ENCODE results near the gene ONECUT2. TPM values are rescaled to one million over a fixed set of nuclear protein-coding genes. Genes with fewer than 3 reads are reported as not detected.

The ONECUT2 gene
- polyA plus RNA-seq, 1 experiment, result not detected

DNA sequence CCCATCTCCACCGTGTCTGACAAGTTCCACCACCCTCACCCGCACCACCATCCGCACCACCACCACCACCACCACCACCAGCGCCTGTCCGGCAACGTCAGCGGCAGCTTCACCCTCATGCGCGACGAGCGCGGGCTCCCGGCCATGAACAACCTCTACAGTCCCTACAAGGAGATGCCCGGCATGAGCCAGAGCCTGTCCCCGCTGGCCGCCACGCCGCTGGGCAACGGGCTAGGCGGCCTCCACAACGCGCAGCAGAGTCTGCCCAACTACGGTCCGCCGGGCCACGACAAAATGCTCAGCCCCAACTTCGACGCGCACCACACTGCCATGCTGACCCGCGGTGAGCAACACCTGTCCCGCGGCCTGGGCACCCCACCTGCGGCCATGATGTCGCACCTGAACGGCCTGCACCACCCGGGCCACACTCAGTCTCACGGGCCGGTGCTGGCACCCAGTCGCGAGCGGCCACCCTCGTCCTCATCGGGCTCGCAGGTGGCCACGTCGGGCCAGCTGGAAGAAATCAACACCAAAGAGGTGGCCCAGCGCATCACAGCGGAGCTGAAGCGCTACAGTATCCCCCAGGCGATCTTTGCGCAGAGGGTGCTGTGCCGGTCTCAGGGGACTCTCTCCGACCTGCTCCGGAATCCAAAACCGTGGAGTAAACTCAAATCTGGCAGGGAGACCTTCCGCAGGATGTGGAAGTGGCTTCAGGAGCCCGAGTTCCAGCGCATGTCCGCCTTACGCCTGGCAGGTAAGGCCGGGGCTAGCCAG lies 1.2 kb downstream of the ONECUT2 start:
- ChIA-PET CTCF (no interaction called here), POLR2A (no interaction called here)
- DNase-seq (ENCODE audit: low read depth), result no peak
- TF ChIP-seq, protein P1, sequence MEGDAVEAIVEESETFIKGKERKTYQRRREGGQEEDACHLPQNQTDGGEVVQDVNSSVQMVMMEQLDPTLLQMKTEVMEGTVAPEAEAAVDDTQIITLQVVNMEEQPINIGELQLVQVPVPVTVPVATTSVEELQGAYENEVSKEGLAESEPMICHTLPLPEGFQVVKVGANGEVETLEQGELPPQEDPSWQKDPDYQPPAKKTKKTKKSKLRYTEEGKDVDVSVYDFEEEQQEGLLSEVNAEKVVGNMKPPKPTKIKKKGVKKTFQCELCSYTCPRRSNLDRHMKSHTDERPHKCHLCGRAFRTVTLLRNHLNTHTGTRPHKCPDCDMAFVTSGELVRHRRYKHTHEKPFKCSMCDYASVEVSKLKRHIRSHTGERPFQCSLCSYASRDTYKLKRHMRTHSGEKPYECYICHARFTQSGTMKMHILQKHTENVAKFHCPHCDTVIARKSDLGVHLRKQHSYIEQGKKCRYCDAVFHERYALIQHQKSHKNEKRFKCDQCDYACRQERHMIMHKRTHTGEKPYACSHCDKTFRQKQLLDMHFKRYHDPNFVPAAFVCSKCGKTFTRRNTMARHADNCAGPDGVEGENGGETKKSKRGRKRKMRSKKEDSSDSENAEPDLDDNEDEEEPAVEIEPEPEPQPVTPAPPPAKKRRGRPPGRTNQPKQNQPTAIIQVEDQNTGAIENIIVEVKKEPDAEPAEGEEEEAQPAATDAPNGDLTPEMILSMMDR (IDR thresholded peaks at IDR 0.05; ENCODE audit: insufficient read depth, low read depth, low read length), result no peak
- peaks cover 67% of the 10 kb centered on the region for H3K27me3 ChIP-seq (ENCODE audit: control insufficient read depth, insufficient read depth, low read length)
- no peaks in the 10 kb centered on the region for H3K36me3 ChIP-seq (ENCODE audit: control insufficient read depth, insufficient read depth, low read length)
- H3K4me3 ChIP-seq (ENCODE audit: low read depth, low read length), result no peak overlapping the region

DNA sequence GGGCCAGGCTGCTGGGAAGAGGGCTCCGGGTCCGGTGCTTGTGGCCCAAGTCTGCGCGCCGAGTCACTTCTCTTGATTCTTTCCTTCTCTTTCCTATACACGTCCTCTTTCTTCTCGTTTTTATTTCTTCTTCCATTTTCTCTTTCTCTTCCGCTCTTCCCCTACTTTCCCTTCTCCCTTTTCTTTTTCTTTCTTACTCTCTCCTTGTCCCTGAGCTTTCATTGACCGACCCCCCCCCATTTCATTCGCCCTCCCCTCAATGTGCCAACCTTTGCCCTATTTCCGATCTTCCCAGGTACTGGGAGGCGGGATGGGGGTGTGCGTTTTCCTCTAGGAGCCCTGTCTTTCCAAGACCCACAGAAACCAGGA lies 1.8 kb downstream of the ONECUT2 start:
- POLR2A ChIA-PET, result no interaction called here
- no peak overlapping the region for H3K4me3 ChIP-seq (ENCODE audit: low read depth, low read length)

DNA sequence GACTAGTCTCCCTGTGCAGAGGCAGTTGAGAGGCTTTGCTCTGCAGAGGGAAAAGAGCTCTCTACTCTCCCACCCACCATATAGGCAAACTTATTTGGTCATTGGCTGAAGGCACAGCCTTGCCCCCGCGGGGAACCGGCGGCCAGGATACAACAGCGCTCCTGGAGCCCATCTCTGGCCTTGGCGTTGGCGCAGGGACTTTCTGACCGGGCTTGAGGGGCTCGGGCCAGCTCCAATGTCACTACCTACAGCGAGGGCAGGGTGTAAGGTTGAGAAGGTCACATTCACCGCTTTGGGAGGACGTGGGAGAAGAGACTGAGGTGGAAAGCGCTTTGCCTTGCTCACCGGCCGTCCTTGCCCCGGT lies 2.2 kb downstream of the ONECUT2 start:
- TF ChIP-seq, protein P1 (IDR thresholded peaks at IDR 0.05; ENCODE audit: insufficient read depth, low read depth, low read length), result no peak
- ChIA-PET CTCF (interaction anchor here (1.1 kb wide), 1 partner anchor 16 kb away, joined by 3 read pairs; no protein-coding TSS in a partner anchor), POLR2A (no interaction called here)
- no peak overlapping the region for H3K4me3 ChIP-seq (ENCODE audit: low read depth, low read length)
- no peaks in the 10 kb centered on the region for H3K36me3 ChIP-seq (ENCODE audit: control insufficient read depth, insufficient read depth, low read length)
- H3K27me3 ChIP-seq (ENCODE audit: control insufficient read depth, insufficient read depth, low read length), result peaks cover 67% of the 10 kb centered on the region
- no peak for DNase-seq (ENCODE audit: low read depth)

More for the DNA sequence above, 1.8 kb downstream of the ONECUT2 start:
- Histone ChIP-seq H3K27me3 (ENCODE audit: control insufficient read depth, insufficient read depth, low read length) (peaks cover 65% of the 10 kb centered on the region), H3K36me3 (ENCODE audit: control insufficient read depth, insufficient read depth, low read length) (no peaks in the 10 kb centered on the region)
- CTCF ChIA-PET, result interaction anchor here (1.1 kb wide), 1 partner anchor 16 kb away, joined by 3 read pairs; no protein-coding TSS in a partner anchor
- TF ChIP-seq, protein P1 (IDR thresholded peaks at IDR 0.05; ENCODE audit: insufficient read depth, low read depth, low read length), result no peak
- DNase-seq (ENCODE audit: low read depth), result no peak

DNA sequence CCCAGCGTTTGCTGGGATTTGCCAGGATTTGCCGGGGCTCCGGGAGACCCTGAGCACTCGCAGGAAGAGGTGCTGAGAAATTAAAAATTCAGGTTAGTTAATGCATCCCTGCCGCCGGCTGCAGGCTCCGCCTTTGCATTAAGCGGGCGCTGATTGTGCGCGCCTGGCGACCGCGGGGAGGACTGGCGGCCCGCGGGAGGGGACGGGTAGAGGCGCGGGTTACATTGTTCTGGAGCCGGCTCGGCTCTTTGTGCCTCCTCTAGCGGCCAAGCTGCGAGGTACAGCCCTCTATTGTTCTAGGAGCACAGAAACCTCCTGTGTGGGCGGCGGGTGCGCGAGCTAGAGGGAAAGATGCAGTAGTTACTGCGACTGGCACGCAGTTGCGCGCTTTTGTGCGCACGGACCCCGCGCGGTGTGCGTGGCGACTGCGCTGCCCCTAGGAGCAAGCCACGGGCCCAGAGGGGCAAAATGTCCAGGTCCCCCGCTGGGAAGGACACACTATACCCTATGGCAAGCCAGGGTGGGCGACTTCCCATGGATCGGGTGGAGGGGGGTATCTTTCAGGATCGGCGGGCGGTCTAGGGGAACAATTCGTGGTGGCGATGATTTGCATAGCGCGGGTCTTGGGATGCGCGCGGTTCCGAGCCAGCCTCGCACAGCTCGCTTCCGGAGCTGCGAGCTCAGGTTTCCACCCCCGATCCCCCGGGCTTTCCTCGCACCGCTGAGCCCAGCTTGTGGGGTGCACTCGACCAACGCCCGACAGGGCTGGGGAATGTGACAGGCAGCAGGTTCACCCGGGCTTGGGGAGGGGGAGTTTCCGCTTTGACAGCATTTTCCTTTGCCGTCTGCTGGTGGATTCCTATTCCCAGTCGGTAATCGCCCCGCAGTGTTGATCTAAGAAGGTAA lies 2.8 kb downstream of the ONECUT2 start:
- TF ChIP-seq, protein P1 (IDR thresholded peaks at IDR 0.05; ENCODE audit: insufficient read depth, low read depth, low read length), result peak; percentile 69
- no peaks in the 10 kb centered on the region for H3K36me3 ChIP-seq (ENCODE audit: control insufficient read depth, insufficient read depth, low read length)
- DNase-seq (ENCODE audit: low read depth), result no peak
- CTCF ChIA-PET, result interaction anchor here (1.1 kb wide), 1 partner anchor 17 kb away, joined by 3 read pairs; no protein-coding TSS in a partner anchor
- H3K27me3 ChIP-seq (ENCODE audit: control insufficient read depth, insufficient read depth, low read length), result peaks cover 68% of the 10 kb centered on the region
- no peak overlapping the region for H3K4me3 ChIP-seq (ENCODE audit: low read depth, low read length)
- POLR2A ChIA-PET, result no interaction called here

Measured in BJ (cell line).